Measurements from ENCODE around the gene AP1G2.

Gene AP1G2

DNA sequence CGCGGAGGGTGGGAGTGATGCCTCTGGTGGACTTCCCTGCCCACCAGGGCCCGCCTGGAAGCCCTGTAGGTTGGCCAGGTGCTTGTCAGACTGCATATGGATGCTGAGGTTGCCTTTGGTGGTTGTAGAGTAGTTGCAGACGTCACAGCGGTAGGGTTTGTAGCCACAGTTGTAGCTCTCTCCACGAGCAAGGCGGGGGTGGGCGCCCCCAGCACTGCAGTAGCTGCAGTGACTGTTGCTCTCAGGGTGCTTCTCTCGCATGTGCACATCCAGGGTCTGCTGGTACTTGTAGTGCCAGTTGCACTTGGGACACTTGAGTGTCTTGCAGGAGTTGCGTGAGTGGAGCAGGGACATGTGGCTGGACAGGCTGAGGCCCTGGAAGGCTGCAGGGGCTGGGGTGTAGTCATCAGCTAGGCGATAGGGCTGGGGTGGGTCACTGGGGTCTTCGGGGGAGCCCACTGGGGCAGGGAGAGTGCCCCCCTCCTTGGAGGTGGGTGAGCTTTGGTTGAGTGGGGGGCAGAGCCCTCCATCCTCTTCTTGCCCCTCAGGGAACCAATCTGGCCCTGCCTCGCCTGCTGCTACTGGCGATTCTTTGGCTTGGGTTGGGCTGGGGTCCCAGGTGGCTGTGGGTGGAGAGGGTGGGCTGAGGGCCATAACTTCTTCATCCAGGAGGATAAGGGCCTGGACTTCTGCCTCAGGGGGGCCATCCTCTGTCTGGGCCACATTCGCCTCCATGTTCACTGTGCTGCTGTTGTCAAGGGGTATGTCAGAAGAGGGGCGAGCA is 33.7 kb downstream of the AP1G2 start:
- ATAC-seq (replicated peaks; ENCODE audit: extremely low read depth, poor library complexity, severe bottlenecking), result no peak
- H3K9me3 Mint-ChIP-seq, result no peaks in the 10 kb centered on the region
- no peak overlapping the region for H3K27ac Mint-ChIP-seq (ENCODE audit: low read depth)

DNA sequence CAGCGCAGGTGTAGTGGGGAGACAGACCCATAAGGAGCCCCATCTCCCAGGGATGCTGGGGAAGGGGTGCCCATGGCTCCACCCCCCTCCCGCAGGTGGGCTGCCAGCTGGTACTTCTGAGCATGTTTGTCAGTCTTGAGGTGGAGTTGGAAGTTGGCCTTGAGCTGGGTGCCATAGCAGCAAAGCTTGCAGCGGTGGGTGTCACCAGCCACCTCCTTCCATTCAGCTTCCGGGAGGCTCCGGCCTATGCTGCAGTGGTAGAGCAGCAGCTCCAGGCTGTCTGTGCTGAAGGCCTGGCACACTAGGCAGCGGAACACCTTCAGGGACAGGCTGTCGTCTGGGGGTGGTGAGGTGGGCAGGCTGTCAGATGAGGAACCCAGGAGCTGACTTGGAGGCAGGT is 34.9 kb downstream of the AP1G2 start:
- DNase-seq (ENCODE audit: low spot score in 2 of 2) (no peak), ATAC-seq (replicated peaks; ENCODE audit: extremely low read depth, poor library complexity, severe bottlenecking) (no peak)
- Mint-ChIP-seq H3K27ac (ENCODE audit: low read depth) (no peak overlapping the region), H3K9me3 (no peaks in the 10 kb centered on the region), H3K4me3 (no peak overlapping the region), H3K36me3 (ENCODE audit: insufficient read depth) (no peaks in the 10 kb centered on the region), H3K27me3 (no peaks in the 10 kb centered on the region), H3K4me1 (no peaks in the 10 kb centered on the region)

More for the DNA sequence above, 33.7 kb downstream of the AP1G2 start:
- no peak for DNase-seq (ENCODE audit: low spot score in 2 of 2)
- no peak overlapping the region for H3K4me3 Mint-ChIP-seq
- no peaks in the 10 kb centered on the region for H3K36me3 Mint-ChIP-seq (ENCODE audit: insufficient read depth)
- no peaks in the 10 kb centered on the region for H3K4me1 Mint-ChIP-seq
- no peaks in the 10 kb centered on the region for H3K27me3 Mint-ChIP-seq

DNA sequence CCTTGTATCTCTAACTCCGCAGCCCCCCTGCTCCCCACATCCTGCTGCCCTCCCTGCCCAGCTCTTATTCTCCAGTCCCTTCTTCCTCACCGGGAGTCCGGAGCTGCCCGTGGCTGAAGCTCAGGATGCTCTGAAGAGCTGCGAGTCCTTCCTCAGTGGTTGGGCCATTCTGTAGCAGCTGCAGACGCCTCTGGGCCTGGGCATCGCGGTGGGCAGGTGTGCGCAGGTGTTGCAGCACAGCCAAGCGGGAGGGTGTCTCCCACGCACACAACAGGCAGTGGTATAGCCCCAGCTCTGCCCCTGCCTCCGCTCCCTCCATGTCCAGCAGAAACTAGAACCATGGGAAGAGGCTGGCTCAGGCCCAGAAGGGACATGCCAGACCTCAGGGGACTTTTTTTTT is 36.2 kb downstream of the AP1G2 start:
- Mint-ChIP-seq H3K9me3 (no peaks in the 10 kb centered on the region), H3K27me3 (no peaks in the 10 kb centered on the region), H3K36me3 (ENCODE audit: insufficient read depth) (peaks cover 2% of the 10 kb centered on the region), H3K4me1 (no peaks in the 10 kb centered on the region), H3K27ac (ENCODE audit: low read depth) (peak overlapping the region; percentile 45), H3K4me3 (no peak overlapping the region)
- ATAC-seq (replicated peaks; ENCODE audit: extremely low read depth, poor library complexity, severe bottlenecking) (no peak), DNase-seq (ENCODE audit: low spot score in 2 of 2) (no peak)

DNA sequence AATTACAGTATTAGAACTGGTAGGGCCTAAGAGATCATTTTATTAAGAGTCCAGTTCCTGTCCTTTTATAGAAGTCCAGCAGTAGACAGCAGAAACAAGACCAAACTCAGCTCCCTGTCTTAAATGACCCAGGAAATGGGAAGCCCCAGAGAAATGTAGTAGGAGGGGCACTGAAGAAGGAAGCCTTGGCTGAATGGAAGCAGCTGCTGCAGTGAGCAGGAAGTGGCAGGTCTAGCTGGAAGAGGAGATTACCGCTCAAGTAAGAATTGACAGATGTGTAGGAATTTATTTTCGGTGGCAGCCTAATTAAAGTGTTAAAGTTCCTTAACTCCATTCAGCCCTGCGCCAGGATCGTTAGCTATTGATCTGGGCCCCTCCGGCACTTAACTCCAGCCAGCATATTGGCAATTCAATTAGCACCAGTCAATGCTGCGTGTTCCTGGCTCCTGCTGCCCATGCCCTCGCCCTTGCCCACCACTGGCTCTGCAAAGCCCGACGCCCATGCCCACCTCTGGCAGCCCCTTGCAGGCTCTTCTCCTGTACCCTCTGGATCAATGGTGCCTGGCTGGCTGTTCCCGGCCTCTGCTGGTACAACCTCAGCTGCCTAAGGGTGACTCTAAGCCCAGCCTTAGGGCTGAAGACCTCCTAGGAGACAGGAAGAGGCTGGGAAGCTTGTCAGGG is 37.1 kb downstream of the AP1G2 start:
- Mint-ChIP-seq H3K27ac (ENCODE audit: low read depth) (no peak overlapping the region), H3K36me3 (ENCODE audit: insufficient read depth) (peaks cover 2% of the 10 kb centered on the region), H3K9me3 (no peaks in the 10 kb centered on the region), H3K4me1 (no peaks in the 10 kb centered on the region), H3K4me3 (no peak overlapping the region), H3K27me3 (no peaks in the 10 kb centered on the region)
- DNase-seq (ENCODE audit: low spot score in 2 of 2) (no peak), ATAC-seq (replicated peaks; ENCODE audit: extremely low read depth, poor library complexity, severe bottlenecking) (no peak)

DNA sequence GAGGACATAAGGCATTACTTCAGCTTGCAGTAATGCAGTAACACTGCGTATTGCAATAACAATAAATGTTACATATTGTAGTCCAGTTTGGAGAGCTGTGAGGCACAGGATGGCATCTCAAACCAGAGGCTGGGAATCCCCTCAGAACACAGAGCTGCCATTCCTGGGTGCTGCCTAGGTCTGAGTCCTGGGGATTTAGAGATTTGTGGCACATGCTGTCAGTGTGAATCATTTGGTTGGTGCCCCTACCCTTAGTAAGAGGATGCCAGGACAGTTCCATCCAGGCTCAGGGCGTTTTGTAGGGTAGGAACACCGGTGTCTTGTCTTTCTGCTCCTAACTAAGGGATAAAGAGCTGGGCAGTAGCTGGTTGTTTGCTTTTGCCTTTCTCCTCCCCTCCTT is 38.6 kb downstream of the AP1G2 start:
- Mint-ChIP-seq H3K27ac (ENCODE audit: low read depth) (peak overlapping the region; percentile 74), H3K27me3 (no peaks in the 10 kb centered on the region), H3K4me1 (no peaks in the 10 kb centered on the region), H3K9me3 (no peaks in the 10 kb centered on the region), H3K36me3 (ENCODE audit: insufficient read depth) (peaks cover 2% of the 10 kb centered on the region), H3K4me3 (no peak overlapping the region)
- DNase-seq (ENCODE audit: low spot score in 2 of 2) (no peak), ATAC-seq (replicated peaks; ENCODE audit: extremely low read depth, poor library complexity, severe bottlenecking) (no peak)

DNA sequence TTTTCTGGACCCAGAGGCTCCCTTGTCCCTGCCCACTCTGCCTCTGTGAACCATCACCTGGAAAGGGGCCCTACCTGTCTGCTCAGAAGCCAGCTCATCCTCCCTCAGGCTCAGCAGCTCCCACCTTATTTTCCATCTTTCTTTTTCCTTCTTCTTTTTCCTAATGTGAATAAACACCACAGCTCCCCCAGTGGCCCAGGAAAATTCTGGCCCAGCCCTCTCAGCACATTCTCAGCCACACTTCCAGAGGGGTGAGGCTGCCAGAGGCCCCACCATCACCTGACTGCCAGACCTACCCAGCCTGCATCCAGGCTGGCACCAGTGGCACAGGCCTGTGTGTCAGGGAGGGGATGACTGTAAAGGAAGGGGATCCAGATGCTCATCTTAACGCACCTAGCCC is 39.0 kb downstream of the AP1G2 start:
- no peaks in the 10 kb centered on the region for H3K27me3 Mint-ChIP-seq
- peaks cover 2% of the 10 kb centered on the region for H3K36me3 Mint-ChIP-seq (ENCODE audit: insufficient read depth)
- DNase-seq (ENCODE audit: low spot score in 2 of 2) (no peak), ATAC-seq (replicated peaks; ENCODE audit: extremely low read depth, poor library complexity, severe bottlenecking) (no peak)
- no peak overlapping the region for H3K4me3 Mint-ChIP-seq
- H3K9me3 Mint-ChIP-seq, result no peaks in the 10 kb centered on the region
- peak overlapping the region; percentile 74 for H3K27ac Mint-ChIP-seq (ENCODE audit: low read depth)
- H3K4me1 Mint-ChIP-seq, result no peaks in the 10 kb centered on the region

DNA sequence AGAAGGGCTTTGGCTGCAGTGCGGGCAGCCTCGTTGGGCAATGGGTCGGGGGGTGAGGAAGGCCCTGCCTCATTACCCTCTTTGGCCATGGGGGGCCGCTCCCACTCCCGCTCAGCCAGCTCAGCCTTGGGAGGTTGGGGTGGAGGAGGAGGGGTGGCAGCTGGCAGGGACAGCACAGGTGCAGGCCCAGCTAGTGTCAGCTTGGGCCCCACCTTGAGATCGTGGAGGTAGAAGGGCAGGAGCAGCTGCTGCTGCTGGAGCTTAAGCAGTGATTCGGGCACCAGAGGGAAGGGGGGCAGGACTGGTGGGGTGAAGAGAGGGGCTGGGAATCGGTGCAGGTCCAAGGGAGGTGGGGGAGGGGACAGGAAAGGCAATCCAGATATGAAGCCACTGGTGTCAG is 42.0 kb downstream of the AP1G2 start:
- no peak overlapping the region for H3K4me3 Mint-ChIP-seq
- H3K27ac Mint-ChIP-seq (ENCODE audit: low read depth), result no peak overlapping the region
- peaks cover 4% of the 10 kb centered on the region for H3K36me3 Mint-ChIP-seq (ENCODE audit: insufficient read depth)
- no peaks in the 10 kb centered on the region for H3K27me3 Mint-ChIP-seq
- no peak for ATAC-seq (replicated peaks; ENCODE audit: extremely low read depth, poor library complexity, severe bottlenecking)
- no peaks in the 10 kb centered on the region for H3K4me1 Mint-ChIP-seq
- H3K9me3 Mint-ChIP-seq, result no peaks in the 10 kb centered on the region
- no peak for DNase-seq (ENCODE audit: low spot score in 2 of 2)

DNA sequence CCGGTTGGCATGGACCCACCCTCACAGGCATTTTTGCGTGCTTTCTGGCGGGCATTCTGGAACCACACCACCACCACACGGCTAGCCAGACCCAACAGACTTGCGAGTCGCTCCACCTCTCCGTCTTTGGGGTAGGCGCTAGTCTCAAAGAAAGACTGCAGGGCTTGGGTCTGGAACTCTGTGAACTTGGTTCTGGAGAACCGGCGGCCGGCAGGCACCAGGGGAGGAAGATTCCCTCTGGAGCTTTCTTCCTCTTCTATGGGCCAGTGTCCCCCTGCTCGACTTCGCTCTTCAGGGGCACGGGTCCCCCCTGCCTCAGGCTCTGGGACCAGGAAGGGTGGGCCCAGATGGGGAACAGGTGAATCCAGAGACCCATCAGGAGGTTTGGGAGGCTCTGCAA is 42.6 kb downstream of the AP1G2 start:
- ATAC-seq (replicated peaks; ENCODE audit: extremely low read depth, poor library complexity, severe bottlenecking), result no peak
- H3K4me1 Mint-ChIP-seq, result no peaks in the 10 kb centered on the region
- DNase-seq (ENCODE audit: low spot score in 2 of 2), result no peak
- H3K36me3 Mint-ChIP-seq (ENCODE audit: insufficient read depth), result peaks cover 4% of the 10 kb centered on the region
- H3K4me3 Mint-ChIP-seq, result no peak overlapping the region
- H3K27ac Mint-ChIP-seq (ENCODE audit: low read depth), result no peak overlapping the region
- no peaks in the 10 kb centered on the region for H3K27me3 Mint-ChIP-seq
- H3K9me3 Mint-ChIP-seq, result no peaks in the 10 kb centered on the region

DNA sequence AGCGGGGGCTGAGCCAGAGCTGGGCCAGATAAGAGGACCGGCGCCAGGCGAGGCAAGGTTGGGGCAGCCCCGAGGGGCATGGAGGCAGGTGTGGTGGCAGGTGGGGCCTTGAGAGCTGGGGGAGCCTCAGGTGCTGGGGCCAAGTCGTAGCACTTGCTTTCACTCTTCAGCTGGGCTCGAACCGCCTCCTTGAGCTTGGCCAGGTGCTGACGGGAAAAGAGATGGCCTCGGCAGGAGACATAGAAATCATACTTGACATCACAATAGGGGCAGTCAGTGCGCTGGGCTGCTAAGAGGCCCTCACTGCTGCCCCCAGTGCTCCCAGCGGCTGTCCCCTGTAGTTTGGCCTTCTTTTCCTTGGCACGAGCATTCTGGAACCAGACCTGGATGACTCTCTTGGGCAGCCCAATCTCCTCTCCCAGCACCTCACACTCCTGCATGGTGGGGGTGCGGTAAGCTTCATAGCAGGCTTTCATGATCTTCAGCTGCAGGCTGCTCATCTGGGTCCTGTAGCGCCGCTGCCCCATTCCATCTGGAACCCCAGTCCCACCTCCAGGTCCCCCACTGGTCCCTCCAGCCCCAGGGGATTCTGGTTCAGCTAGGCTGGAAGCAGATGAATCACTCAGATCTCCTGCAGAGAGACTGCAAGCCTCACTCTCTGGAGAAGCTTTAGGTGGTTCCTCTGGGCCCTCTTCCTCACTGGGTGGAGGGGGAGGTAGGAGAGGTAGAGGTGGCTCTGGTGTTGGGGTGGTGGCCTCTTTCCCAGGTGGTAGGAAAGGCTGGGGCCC is 44.2 kb downstream of the AP1G2 start:
- H3K4me3 Mint-ChIP-seq, result no peak overlapping the region
- no peaks in the 10 kb centered on the region for H3K9me3 Mint-ChIP-seq
- peaks cover 4% of the 10 kb centered on the region for H3K36me3 Mint-ChIP-seq (ENCODE audit: insufficient read depth)
- H3K4me1 Mint-ChIP-seq, result no peaks in the 10 kb centered on the region
- no peaks in the 10 kb centered on the region for H3K27me3 Mint-ChIP-seq
- DNase-seq (ENCODE audit: low spot score in 2 of 2) (no peak), ATAC-seq (replicated peaks; ENCODE audit: extremely low read depth, poor library complexity, severe bottlenecking) (no peak)
- H3K27ac Mint-ChIP-seq (ENCODE audit: low read depth), result no peak overlapping the region

DNA sequence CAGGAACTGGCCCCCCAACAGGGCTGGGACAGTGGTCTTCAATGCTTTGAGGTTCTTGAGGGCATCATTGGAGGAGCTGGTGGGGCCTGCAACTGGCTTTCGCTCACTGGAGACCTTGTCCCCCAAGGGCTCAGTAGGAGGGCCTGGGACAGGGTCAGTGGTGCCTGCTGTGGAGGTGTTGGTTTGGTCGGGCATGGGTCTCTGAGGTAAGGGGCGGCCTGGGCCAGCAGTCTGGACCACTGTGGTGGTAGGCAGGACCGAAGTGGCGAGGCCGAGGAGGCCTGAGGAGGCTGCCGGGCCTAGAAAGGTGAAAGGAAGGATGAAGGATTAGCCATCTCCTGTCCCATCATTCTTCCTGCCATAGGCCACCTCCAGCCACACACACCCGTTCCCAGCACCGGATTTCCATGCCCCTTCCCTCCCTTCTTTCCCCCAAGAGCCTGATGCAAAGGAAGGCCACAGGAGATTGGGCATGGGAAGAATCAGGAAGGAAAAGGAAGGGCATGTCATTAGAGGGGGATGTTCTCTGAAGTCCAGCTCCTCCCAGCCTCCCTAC is 44.9 kb downstream of the AP1G2 start:
- no peak overlapping the region for H3K4me3 Mint-ChIP-seq
- no peak for DNase-seq (ENCODE audit: low spot score in 2 of 2)
- no peaks in the 10 kb centered on the region for H3K9me3 Mint-ChIP-seq
- no peaks in the 10 kb centered on the region for H3K4me1 Mint-ChIP-seq
- no peaks in the 10 kb centered on the region for H3K27me3 Mint-ChIP-seq
- ATAC-seq (replicated peaks; ENCODE audit: extremely low read depth, poor library complexity, severe bottlenecking), result no peak
- H3K36me3 Mint-ChIP-seq (ENCODE audit: insufficient read depth), result peaks cover 4% of the 10 kb centered on the region
- H3K27ac Mint-ChIP-seq (ENCODE audit: low read depth), result no peak overlapping the region

DNA sequence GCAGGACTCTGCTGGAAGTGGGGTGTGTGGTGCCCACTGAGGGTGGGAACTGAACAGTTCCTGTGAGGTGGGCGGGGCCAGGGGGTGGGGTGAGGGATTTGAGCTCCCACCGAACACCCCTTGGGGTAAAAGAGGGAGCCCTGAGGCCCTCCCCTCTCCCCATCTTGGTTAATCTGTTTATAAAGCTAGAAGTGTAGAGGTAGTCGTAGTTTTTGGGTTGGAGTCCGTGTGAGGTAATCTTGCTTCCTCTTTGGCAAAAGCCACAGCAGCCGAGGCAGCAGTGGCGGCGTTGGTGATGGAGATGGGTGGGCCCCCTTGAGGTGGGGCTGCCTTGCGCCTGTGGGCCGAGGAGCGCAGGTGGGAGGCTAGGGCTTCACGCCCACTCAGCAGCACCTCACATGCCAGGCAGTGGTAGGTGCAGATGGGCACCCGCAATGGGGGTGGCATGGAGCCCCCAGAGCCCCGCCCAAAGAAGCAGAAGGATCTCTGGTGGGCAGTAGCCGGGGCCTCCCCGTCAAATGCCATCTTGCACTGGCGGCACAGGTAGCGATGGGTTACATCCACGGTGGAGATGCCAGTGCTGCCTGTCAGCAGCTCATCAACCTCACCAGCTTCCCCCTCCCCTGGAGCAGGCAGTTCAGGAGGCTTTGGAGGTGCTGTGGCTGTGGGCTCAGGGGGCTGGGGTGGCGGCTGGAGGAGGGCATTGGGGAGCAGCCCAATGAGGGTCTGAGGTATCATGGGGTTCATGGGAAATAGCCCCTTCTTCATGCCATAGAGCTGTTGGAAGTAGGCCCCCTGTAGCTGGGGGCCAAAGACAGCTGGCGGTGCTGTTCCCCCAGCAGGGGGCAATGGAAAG is 45.6 kb downstream of the AP1G2 start:
- DNase-seq (ENCODE audit: low spot score in 2 of 2), result no peak
- no peaks in the 10 kb centered on the region for H3K27me3 Mint-ChIP-seq
- H3K4me1 Mint-ChIP-seq, result no peaks in the 10 kb centered on the region
- no peaks in the 10 kb centered on the region for H3K9me3 Mint-ChIP-seq
- no peak overlapping the region for H3K4me3 Mint-ChIP-seq
- H3K27ac Mint-ChIP-seq (ENCODE audit: low read depth), result no peak overlapping the region
- peaks cover 2% of the 10 kb centered on the region for H3K36me3 Mint-ChIP-seq (ENCODE audit: insufficient read depth)
- no peak for ATAC-seq (replicated peaks; ENCODE audit: extremely low read depth, poor library complexity, severe bottlenecking)

Measured in central memory CD8-positive, alpha-beta T cell (primary cell).